Subcutaneous abdominal adipose tissue (tissue), 5 donors: ENCODE results near the gene ELF2.
"Not testable (repeated sequence)": the region's sequence is repeated elsewhere in the genome, so short reads cannot be mapped to it uniquely, and the experiment has no call there.

Experiments used
- H3K27ac ChIP-seq: one replicate; pipeline ENCODE4 v1.7.0; 2013; ENCODE audit warnings: low read depth, mild to moderate bottlenecking, inconsistent platforms, low read length, moderate library complexity
- H3K27me3 ChIP-seq, 5 donors: one replicate each; pipeline ENCODE4 v1.7.0; 2013; ENCODE audit warnings: low read length in 5 of 5, inconsistent platforms in 1 of 5; ENCODE audit not compliant: control insufficient read depth in 5 of 5, insufficient read depth in 4 of 5
- H3K36me3 ChIP-seq, 5 donors: one replicate each; pipeline ENCODE4 v1.7.0; 2013; ENCODE audit warnings: low read length in 5 of 5; ENCODE audit not compliant: control insufficient read depth in 5 of 5, insufficient read depth in 5 of 5
- H3K4me1 ChIP-seq, 5 donors: one replicate each; pipeline ENCODE4 v1.7.0; 2013; ENCODE audit warnings: low read length in 5 of 5, mild to moderate bottlenecking in 3 of 5, moderate library complexity in 1 of 5; ENCODE audit not compliant: control insufficient read depth in 5 of 5, insufficient read depth in 5 of 5
- H3K4me3 ChIP-seq, 5 donors: one replicate each; pipeline ENCODE4 v1.7.0; 2013; ENCODE audit warnings: low read length in 5 of 5, low read depth in 1 of 5
- H3K9ac ChIP-seq, 5 donors: one replicate each; pipeline ENCODE4 v1.7.0; 2013; ENCODE audit warnings: low read length in 5 of 5, mild to moderate bottlenecking in 4 of 5, moderate library complexity in 3 of 5
- H3K9me3 ChIP-seq, 5 donors: one replicate each; pipeline ENCODE4 v1.7.0; 2013; ENCODE audit warnings: low read length in 5 of 5; ENCODE audit not compliant: control insufficient read depth in 5 of 5
- donor health status: healthy.
- donor health status: healthy.
- donor health status: healthy.
- donor health status: healthy.
- donor health status: healthy.

Gene ELF2

DNA sequence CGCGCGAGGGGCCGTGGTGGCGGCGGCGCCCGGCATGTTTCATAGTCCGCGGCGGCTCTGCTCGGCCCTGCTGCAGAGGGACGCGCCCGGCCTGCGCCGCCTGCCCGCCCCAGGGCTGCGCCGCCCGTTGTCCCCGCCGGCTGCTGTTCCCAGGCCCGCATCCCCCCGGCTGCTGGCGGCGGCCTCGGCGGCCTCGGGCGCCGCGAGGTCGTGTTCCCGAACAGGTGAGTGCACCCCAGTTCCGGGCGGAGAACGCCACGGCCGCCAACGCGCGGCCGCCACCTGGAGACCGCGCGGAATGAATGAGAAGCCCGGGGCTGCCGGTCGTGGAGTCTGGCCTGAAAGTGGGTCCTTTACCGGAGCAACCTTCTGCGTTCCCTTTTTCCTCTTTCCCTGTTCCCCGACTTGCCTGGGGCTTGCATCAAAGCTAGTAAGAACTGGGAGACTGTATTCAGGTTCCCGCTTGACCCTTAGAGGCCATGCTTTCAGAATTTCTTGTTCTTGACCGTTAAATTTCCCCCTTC is 161.0 kb downstream of the ELF2 start:
- Histone ChIP-seq H3K4me1 (peaks cover 8 to 49% (median 38%) of the 10 kb centered on the region in 5 donors), H3K9me3 (no peaks in the 10 kb centered on the region), H3K4me3 (peak overlapping the region; percentile 81 to 97 (median 95)), H3K36me3 (peaks cover 0 to 4% (median 0%) of the 10 kb centered on the region in 5 donors), H3K27ac (peak overlapping the region; percentile 94), H3K9ac (peak overlapping the region; percentile 85 to 98 (median 89)), H3K27me3 (no peaks in the 10 kb centered on the region)

DNA sequence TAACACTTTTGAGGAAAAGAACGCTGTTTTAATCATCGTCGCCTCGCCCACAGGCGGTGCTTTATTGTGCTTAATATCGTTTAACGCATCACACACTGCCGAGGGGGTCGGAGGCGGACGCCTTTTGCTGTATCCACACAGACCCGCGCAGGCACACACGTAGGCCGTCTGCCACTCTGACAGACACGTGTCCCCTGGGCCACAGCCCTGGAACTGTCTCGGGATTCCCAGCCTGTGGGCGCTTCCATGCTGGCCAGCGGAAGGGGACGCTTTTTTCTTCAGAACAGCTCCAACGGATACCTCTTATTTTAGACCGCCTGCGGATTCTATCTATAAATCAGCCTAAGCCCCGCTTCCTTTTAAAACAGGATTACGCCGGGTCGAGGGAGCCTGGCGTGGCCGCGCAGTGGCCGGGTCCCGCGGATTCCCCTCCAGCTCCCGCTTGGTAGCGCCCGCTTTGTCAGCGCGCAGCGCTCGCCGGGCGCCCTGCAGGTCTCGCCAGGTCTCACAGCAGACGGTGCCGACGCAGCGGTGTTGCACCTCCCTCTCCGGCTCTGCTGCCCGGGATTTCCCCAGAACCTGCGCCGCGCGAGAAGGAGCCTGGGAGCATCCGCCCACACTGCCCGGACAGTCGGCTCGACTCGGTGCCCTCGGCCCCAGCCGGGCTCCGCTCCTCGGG is 161.6 kb downstream of the ELF2 start, which contains the start of gene NOCT:
TSS of gene NOCT (plus strand) at position 513 of the 679 bp plus-strand sequence. CDS start 201 bp downstream, outside the sequence.
- Histone ChIP-seq H3K4me3 (peak within 1 kb of the TSS; percentile 81 to 97 (median 95)), H3K36me3 (peaks cover 0 to 4% (median 0%) of the 10 kb centered on the region in 5 donors), H3K9ac (peak within 1 kb of the TSS; percentile 85 to 98 (median 89)), H3K4me1 (peaks cover 8 to 47% (median 38%) of the 10 kb centered on the region in 5 donors), H3K9me3 (no peaks in the 10 kb centered on the region), H3K27me3 (no peaks in the 10 kb centered on the region), H3K27ac (peak within 1 kb of the TSS; percentile 94)

- no peaks in the 10 kb centered on the region for H3K9me3 ChIP-seq
- H3K27ac ChIP-seq: peak overlapping the region; percentile 94
- no peaks in the 10 kb centered on the region for H3K27me3 ChIP-seq
- H3K4me1 ChIP-seq: peaks cover 8 to 40% (median 33%) of the 10 kb centered on the region in 5 donors
- H3K36me3 ChIP-seq: no peaks in the 10 kb centered on the region
- peak overlapping the region; percentile 77 to 97 (median 85) for H3K4me3 ChIP-seq
- H3K9ac ChIP-seq: peak overlapping the region; percentile 51 to 98 (median 89)
Observed at GRCh38 chr4:139014371-139015268, 162.4 kb downstream of the ELF2 start.

DNA sequence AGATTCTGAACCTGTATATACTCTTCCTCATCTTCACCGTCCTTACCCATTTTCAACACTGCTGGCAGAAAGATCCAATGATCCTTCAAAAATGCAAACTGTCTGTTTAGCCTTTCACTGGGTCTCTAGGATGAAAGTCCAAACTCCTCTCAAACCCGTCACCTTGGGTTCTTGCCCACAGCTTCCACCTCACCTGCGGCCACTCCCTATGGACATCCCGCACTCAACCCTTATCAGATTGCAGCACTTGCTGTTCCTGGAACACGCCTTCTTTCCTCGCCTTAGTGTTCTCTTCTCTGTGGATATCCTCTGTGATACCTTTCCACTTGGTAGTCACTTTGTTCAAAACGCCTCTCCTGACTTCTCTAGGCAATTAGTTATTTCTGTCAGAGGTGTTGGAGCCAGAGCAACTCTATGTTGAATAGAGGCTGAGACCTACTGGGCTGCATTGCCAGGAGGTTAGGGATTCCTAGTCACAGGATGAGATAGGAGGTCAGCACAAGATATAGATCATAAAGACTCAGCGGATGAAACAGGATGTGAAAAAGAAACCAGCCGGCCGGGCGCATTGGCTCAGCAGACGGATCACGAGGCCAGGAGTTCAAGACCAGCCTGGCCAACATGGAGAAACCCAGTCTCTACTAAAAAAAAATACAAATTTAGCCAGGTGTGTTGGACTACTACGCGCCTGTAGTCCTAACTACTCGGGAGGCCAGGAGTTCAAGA is 165.6 kb downstream of the ELF2 start:
- Histone ChIP-seq H3K4me3 (no peak overlapping the region), H3K27ac (no peak overlapping the region), H3K36me3 (no peaks in the 10 kb centered on the region), H3K9me3 (peaks cover 0 to 5% (median 0%) of the 10 kb centered on the region in 5 donors), H3K27me3 (no peaks in the 10 kb centered on the region), H3K9ac (no peak overlapping the region), H3K4me1 (peaks cover 6 to 18% (median 12%) of the 10 kb centered on the region in 5 donors)

- H3K36me3 ChIP-seq: no peaks in the 10 kb centered on the region
- H3K4me1 ChIP-seq: peaks cover 5 to 12% (median 7%) of the 10 kb centered on the region in 5 donors
- no peak overlapping the region for H3K9ac ChIP-seq
- H3K27ac ChIP-seq: peak overlapping the region; percentile 23
- H3K27me3 ChIP-seq: no peaks in the 10 kb centered on the region
- peaks cover 0 to 5% (median 0%) of the 10 kb centered on the region in 5 donors for H3K9me3 ChIP-seq
- no peak overlapping the region for H3K4me3 ChIP-seq
Observed at GRCh38 chr4:139009702-139010101, 167.3 kb downstream of the ELF2 start.

DNA sequence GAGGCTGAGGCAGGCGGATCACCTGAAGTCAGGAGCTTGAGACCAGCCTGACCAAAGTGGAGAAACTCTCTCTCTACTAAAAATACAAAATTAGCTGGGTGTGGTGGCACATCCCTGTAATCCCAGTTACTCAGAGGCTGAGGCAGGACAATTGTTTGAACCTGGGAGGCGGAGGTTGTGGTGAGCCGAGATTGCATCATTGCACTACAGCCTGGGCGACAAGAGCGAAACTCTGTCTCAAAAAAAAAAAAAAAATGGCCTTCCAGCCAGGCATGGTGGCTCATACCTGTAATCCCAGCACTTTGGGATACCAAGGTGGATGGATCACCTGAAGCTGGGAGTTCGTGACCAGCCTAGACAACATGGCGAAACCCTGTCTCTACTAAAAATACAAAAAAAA is 168.7 kb downstream of the ELF2 start:
- not testable (repeated sequence) for H3K27me3 ChIP-seq, H3K36me3 ChIP-seq, H3K27ac ChIP-seq, H3K9ac ChIP-seq, H3K4me3 ChIP-seq, H3K9me3 ChIP-seq, H3K4me1 ChIP-seq

GRCh38 chr4:139007640-139008039 is 169.4 kb downstream of the ELF2 start:
- Histone ChIP-seq H3K27ac (no peak overlapping the region), H3K9ac (no peak overlapping the region), H3K4me3 (no peak overlapping the region), H3K27me3 (no peaks in the 10 kb centered on the region), H3K4me1 (peaks cover 0 to 4% (median 0%) of the 10 kb centered on the region in 5 donors), H3K36me3 (no peaks in the 10 kb centered on the region), H3K9me3 (peaks cover 0 to 5% (median 0%) of the 10 kb centered on the region in 5 donors)
